HL-60 (cell line): ENCODE data around the gene FXYD2.

ENCODE experiments used
- DNase-seq, 2 experiments: peaks; one replicate each; pipeline ENCODE4 v3.0.0-alpha.2; 2010 to 2020; ENCODE audit warnings: low read depth in 1 of 2, low spot score in 1 of 2
- H3K27ac ChIP-seq: fragments of 250-450 bp; sonication (Bioruptor Pico); replicated peaks from 2 replicates; pipeline ENCODE4 v1.5.1; 2020; ENCODE audit warnings: mild to moderate bottlenecking, moderate library complexity
- H3K27me3 ChIP-seq: fragments of 250-450 bp; sonication (Bioruptor Pico); 2 replicates; pipeline ENCODE4 v1.5.1; 2021; ENCODE audit warnings: mild to moderate bottlenecking, moderate library complexity; ENCODE audit not compliant: insufficient read depth, poor library complexity, severe bottlenecking
- H3K4me3 ChIP-seq: replicated peaks from 2 replicates; pipeline ENCODE4 v1.5.1; 2011; ENCODE audit warnings: mild to moderate bottlenecking, control low read depth, low read length; ENCODE audit not compliant: insufficient read depth
- GABPA ChIP-seq: IDR thresholded peaks from 2 replicates; pipeline ENCODE4 v1.6.1; 2012; ENCODE audit warnings: low read depth
- POLR2AphosphoS5 ChIP-seq: IDR thresholded peaks from 2 replicates; pipeline ENCODE4 v1.6.1; 2012; ENCODE audit warnings: low read depth
- SPI1 ChIP-seq: IDR thresholded peaks from 2 replicates; pipeline ENCODE4 v1.6.1; 2012; ENCODE audit warnings: low read depth, mild to moderate bottlenecking, borderline replicate concordance
- TF ChIP-seq, protein P1 (sequence below): IDR thresholded peaks from one replicate; pipeline ENCODE4 v1.5.1; 2011; ENCODE audit warnings: low read length, control low read depth, inconsistent platforms; ENCODE audit not compliant: insufficient read depth
- TF ChIP-seq, protein P2 (sequence below): IDR thresholded peaks from 2 replicates; pipeline ENCODE4 v1.6.1; 2012; ENCODE audit warnings: low read depth; ENCODE audit not compliant: insufficient replicate concordance

The FXYD2 gene

DNA sequence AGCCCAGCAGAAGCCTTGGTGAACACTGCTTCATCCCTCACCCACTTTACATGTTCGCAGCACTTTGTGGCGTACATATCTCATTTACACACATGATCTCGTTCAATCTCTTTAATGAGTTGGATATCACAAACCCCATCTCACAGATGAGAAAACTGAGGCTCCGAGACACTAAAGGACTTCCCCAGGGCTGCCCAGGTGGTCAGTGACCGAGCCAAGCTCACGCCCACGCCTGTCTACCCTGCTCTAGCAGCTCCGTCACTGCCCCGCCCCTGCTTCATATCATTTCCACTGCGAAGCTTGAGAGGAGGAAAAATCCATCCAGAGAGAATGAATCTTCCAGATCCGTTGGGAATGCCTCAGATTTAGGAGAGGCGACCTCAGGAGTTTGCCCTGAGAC lies 15.8 kb downstream of the FXYD2 start:
- TF ChIP-seq, protein P1, sequence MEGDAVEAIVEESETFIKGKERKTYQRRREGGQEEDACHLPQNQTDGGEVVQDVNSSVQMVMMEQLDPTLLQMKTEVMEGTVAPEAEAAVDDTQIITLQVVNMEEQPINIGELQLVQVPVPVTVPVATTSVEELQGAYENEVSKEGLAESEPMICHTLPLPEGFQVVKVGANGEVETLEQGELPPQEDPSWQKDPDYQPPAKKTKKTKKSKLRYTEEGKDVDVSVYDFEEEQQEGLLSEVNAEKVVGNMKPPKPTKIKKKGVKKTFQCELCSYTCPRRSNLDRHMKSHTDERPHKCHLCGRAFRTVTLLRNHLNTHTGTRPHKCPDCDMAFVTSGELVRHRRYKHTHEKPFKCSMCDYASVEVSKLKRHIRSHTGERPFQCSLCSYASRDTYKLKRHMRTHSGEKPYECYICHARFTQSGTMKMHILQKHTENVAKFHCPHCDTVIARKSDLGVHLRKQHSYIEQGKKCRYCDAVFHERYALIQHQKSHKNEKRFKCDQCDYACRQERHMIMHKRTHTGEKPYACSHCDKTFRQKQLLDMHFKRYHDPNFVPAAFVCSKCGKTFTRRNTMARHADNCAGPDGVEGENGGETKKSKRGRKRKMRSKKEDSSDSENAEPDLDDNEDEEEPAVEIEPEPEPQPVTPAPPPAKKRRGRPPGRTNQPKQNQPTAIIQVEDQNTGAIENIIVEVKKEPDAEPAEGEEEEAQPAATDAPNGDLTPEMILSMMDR = no peak
- no peak for TF ChIP-seq POLR2AphosphoS5
- no peak for TF ChIP-seq SPI1
- TF ChIP-seq GABPA = no peak
- TF ChIP-seq, protein P2, sequence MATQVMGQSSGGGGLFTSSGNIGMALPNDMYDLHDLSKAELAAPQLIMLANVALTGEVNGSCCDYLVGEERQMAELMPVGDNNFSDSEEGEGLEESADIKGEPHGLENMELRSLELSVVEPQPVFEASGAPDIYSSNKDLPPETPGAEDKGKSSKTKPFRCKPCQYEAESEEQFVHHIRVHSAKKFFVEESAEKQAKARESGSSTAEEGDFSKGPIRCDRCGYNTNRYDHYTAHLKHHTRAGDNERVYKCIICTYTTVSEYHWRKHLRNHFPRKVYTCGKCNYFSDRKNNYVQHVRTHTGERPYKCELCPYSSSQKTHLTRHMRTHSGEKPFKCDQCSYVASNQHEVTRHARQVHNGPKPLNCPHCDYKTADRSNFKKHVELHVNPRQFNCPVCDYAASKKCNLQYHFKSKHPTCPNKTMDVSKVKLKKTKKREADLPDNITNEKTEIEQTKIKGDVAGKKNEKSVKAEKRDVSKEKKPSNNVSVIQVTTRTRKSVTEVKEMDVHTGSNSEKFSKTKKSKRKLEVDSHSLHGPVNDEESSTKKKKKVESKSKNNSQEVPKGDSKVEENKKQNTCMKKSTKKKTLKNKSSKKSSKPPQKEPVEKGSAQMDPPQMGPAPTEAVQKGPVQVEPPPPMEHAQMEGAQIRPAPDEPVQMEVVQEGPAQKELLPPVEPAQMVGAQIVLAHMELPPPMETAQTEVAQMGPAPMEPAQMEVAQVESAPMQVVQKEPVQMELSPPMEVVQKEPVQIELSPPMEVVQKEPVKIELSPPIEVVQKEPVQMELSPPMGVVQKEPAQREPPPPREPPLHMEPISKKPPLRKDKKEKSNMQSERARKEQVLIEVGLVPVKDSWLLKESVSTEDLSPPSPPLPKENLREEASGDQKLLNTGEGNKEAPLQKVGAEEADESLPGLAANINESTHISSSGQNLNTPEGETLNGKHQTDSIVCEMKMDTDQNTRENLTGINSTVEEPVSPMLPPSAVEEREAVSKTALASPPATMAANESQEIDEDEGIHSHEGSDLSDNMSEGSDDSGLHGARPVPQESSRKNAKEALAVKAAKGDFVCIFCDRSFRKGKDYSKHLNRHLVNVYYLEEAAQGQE = no peak
- Histone ChIP-seq H3K27ac (no peak overlapping the region), H3K4me3 (no peak overlapping the region), H3K27me3 (peaks cover 2% of the 10 kb centered on the region)
- DNase-seq = no peak

DNA sequence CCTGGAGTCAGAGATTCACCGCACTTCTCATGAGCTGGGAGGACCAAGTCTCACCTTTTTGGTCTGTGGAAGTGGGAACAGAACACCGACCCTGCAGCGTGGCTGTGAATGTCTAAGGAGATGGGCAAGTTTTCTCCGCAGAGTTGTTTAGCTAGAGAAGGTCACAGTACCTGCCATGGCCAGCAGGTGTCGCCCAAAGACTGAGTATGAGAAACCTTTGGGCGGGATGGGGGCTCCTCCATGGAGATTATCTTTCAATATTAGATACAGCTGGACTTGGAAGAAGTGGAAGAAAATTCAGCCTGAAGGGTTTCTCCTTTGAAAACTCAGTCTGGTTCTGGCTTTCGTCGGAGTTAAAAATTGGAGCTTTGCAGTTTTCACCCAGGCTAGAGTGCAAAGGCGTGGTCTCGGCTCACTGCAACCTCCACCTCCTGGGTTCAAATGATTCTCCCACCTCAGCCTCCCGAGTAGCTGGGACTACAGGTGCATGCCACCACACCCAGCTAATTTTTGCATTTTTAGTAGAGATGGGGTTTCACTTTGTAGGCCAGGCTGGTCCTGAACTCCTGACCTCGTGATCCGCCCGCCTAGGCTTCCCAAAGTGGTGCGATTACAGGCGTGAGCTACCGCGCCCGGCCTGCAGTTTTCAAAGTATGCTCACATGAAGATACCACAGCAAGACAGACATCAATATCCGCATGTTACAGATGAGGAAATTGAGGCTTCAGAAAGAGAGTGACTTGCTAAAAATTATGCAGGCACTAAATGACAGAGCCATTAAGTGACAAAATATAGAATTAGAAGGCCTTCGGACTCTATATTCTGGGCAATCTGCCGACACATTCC lies 16.8 kb downstream of the FXYD2 start:
- Histone ChIP-seq H3K27me3 (peaks cover 2% of the 10 kb centered on the region), H3K4me3 (no peak overlapping the region), H3K27ac (no peak overlapping the region)
- peak in 1 of 2 experiments; percentile 60 for DNase-seq
- no peak for TF ChIP-seq SPI1
- TF ChIP-seq, protein P1 = peak; percentile 93

DNA sequence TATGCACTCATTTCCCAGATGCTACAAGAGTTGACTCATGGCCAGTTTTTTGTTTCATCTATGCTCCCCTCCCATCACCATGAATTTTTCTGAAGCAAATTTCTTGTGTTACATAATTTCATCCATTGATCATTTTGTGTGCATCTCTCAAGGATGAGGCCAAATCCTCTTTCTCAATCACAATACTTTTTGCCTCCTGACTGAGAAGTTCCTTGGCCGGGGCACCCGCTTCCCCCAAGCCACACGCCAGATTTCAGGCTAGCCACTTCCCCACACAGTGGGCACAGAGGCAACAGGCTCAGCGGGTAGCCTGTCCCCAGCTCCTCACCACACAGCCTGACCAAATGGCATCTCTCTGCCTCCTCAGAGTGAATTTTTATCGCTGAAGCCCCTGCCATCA lies 17.7 kb downstream of the FXYD2 start:
- H3K4me3 ChIP-seq = no peak overlapping the region
- TF ChIP-seq, protein P2 = no peak
- 0 out of 2 replicates have a peak, but pooled peaks have one; percentile 6 for TF ChIP-seq SPI1
- H3K27me3 ChIP-seq = peaks cover 4% of the 10 kb centered on the region

DNA sequence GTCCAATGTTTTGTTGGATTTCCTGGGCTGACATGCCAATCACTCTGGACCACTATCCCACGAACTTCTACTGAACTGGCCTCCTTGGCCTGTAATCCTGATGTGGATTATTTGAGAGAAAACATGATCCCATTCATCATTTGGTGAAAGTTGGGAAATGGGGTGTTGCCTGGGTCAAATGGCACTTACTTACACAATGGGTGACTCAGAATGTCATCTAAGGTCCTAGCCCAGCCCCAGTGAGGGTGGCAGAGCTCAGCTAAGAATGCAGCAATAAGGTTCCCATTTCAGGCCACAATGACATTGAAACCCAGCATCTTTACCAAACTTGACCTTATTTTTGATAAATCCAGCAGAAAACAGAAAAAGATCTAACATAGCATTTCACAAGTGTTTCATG lies 19.5 kb downstream of the FXYD2 start:
- Histone ChIP-seq H3K27me3 (peaks cover 10% of the 10 kb centered on the region), H3K27ac (no peak overlapping the region), H3K4me3 (no peak overlapping the region)
- no peak for TF ChIP-seq SPI1
- TF ChIP-seq, protein P2 = no peak
- TF ChIP-seq, protein P1 = no peak
- no peak for TF ChIP-seq POLR2AphosphoS5
- no peak for TF ChIP-seq GABPA
- DNase-seq = no peak

More for the DNA sequence above, 17.7 kb downstream of the FXYD2 start:
- no peak overlapping the region for H3K27ac ChIP-seq
- DNase-seq = no peak
